ENCODE data around the gene FIP1L1.
A peak's percentile ranks its signal among the peaks of the same experiment; 100 is the strongest.
"Not testable (repeated sequence)": the region's sequence is repeated elsewhere in the genome, so short reads cannot be mapped to it uniquely, and the experiment has no call there.

The FIP1L1 gene

GRCh38 chr4:53377319-53378170 lies at the start of gene FIP1L1:
Gene FIP1L1, plus strand, starts transcription at chr4:53377641. Its CDS starts 198 bp downstream, at chr4:53377839.
- DNase-seq, result peak; percentile 88

- DNase-seq, result not testable (repeated sequence)
Observed at GRCh38 chr4:53334916-53335315, 42.5 kb upstream of the FIP1L1 start.

- not testable (repeated sequence) for DNase-seq
Observed at GRCh38 chr4:53340145-53340544, 37.3 kb upstream of the FIP1L1 start.

GRCh38 chr4:53346392-53346791 lies 31.0 kb upstream of the FIP1L1 start:
- DNase-seq, result not testable (repeated sequence)

- DNase-seq, result peak; percentile 88
Observed at GRCh38 chr4:53346920-53347852, 30.3 kb upstream of the FIP1L1 start.

- DNase-seq, result no peak
Observed at GRCh38 chr4:53348046-53348445, 29.4 kb upstream of the FIP1L1 start.

GRCh38 chr4:53349091-53349491 lies 28.4 kb upstream of the FIP1L1 start:
- DNase-seq, result no peak

GRCh38 chr4:53354012-53354722 lies 23.3 kb upstream of the FIP1L1 start:
- DNase-seq, result no peak

GRCh38 chr4:53355930-53356521 lies 21.4 kb upstream of the FIP1L1 start:
- DNase-seq, result no peak

- DNase-seq, result peak; percentile 32
Observed at GRCh38 chr4:53361451-53361850, 16.0 kb upstream of the FIP1L1 start.

- no peak for DNase-seq
Observed at GRCh38 chr4:53362093-53362492, 15.3 kb upstream of the FIP1L1 start.

- no peak for DNase-seq
Observed at GRCh38 chr4:53364624-53365023, 12.8 kb upstream of the FIP1L1 start.

- DNase-seq, result peak; percentile 50
Observed at GRCh38 chr4:53365121-53365485, 12.3 kb upstream of the FIP1L1 start.

GRCh38 chr4:53365486-53366300 lies 11.7 kb upstream of the FIP1L1 start, which contains the start of gene SCFD2:
Gene SCFD2, minus strand, starts transcription at chr4:53366061.
- peak; percentile 98 for DNase-seq

- no peak for DNase-seq
Observed at GRCh38 chr4:53366301-53366716, 11.1 kb upstream of the FIP1L1 start.

- no peak for DNase-seq
Observed at GRCh38 chr4:53367721-53368120, 9.7 kb upstream of the FIP1L1 start.

- DNase-seq, result no peak
Observed at GRCh38 chr4:53371049-53371448, 6.4 kb upstream of the FIP1L1 start.

- no peak for DNase-seq
Observed at GRCh38 chr4:53371843-53372521, 5.5 kb upstream of the FIP1L1 start.

- no peak for DNase-seq
Observed at GRCh38 chr4:53374777-53375258, 2.6 kb upstream of the FIP1L1 start.

- no peak for DNase-seq
Observed at GRCh38 chr4:53376900-53377299, 541 bp upstream of the FIP1L1 start.

- no peak for DNase-seq
Observed at GRCh38 chr4:53378171-53378482, 686 bp downstream of the FIP1L1 start.
